Fibroblast of skin of back (primary cell): ENCODE measurements around the gene RAD18.

Experiments used
- DNase-seq: peaks from one replicate; pipeline ENCODE4 v3.0.0-alpha.2; 2013

The RAD18 gene

DNA sequence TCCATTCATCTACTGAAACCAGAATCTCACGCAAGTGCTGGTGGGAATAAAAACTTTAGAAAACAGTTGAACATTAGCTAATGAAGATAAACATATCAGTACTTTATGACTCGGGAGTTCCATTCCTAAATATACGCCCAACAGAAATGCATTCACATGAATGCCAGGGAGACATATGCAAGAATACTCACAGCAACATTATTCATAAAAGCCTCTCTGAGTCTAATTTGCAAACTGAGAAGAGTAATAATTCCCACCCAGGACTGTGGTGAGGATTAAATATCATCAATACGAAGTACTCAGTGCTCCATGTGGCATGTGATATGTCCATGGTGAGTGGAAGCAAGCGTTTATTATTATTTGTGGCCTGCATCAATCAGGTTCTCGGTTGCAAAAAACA, 128.3 kb downstream of the RAD18 start:
- DNase-seq = no peak

- DNase-seq = no peak
Observed at GRCh38 chr3:8827641-8828040, 135.6 kb downstream of the RAD18 start.
